HEK293 (cell line): ENCODE results near the gene B4GALNT1.

ENCODE experiments used
- CTCF ChIA-PET: fragments of 350-600 bp; formaldehyde crosslinking; extraction: SDS; loops from one replicate; lab custom pipeline; 2021; ENCODE audit warnings: antibody characterized with exemption; lab: Yijun Ruan, JAX
- POLR2A ChIA-PET: fragments of 300-600 bp; formaldehyde crosslinking; extraction: SDS; loops from one replicate; lab custom pipeline; 2020; ENCODE audit warnings: antibody characterized with exemption, inconsistent platforms; lab: Yijun Ruan, JAX
- H3K27ac ChIP-seq: fragments of 200-500 bp; sonication (Bioruptor generic); 2 replicates; pipeline ENCODE4 v1.5.1; 2014; ENCODE audit warnings: low read depth, low read length, control low read depth, inconsistent platforms; ENCODE audit errors: extremely low read depth
- H3K36me3 ChIP-seq, 2 experiments: fragments of 200-500 bp in 1 of 2; sonication (Bioruptor generic) in 1 of 2; 1 replicate in 1 of 2; 2 replicates in 1 of 2; pipeline ENCODE4 v1.5.1; 2014 to 2017; ENCODE audit warnings: inconsistent platforms in 2 of 2, low read length in 2 of 2; ENCODE audit not compliant: control insufficient read depth in 2 of 2, insufficient read depth in 1 of 2
- H3K4me1 ChIP-seq: fragments of 200-500 bp; sonication (Bioruptor generic); 2 replicates; pipeline ENCODE4 v1.5.1; 2014; ENCODE audit warnings: mild to moderate bottlenecking, low read length, inconsistent platforms; ENCODE audit not compliant: control insufficient read depth, insufficient read depth
- H3K4me3 ChIP-seq: 2 replicates; pipeline ENCODE4 v1.5.1; 2011; ENCODE audit warnings: low read depth, mild to moderate bottlenecking, control low read depth, low read length, moderate library complexity
- H3K9me3 ChIP-seq: fragments of 200-500 bp; sonication (Bioruptor generic); 2 replicates; pipeline ENCODE4 v1.5.1; 2014; ENCODE audit warnings: low read depth, low read length, inconsistent platforms; ENCODE audit not compliant: control insufficient read depth, insufficient read depth
- AEBP2 ChIP-seq: fragments of 450-650 bp; formaldehyde crosslinking; IDR thresholded peaks from 2 replicates; pipeline ENCODE4 v1.5.1; 2016; ENCODE audit warnings: missing biosample characterization, missing genetic modification characterization, borderline replicate concordance
- IKZF3 ChIP-seq: fragments of 450-650 bp; IDR thresholded peaks from 2 replicates; pipeline ENCODE4 v1.5.0; 2018; ENCODE audit warnings: missing biosample characterization, mild to moderate bottlenecking, missing genetic modification characterization, moderate library complexity
- KLF1 ChIP-seq: fragments of 450-650 bp; formaldehyde crosslinking; IDR thresholded peaks from 2 replicates; pipeline ENCODE4 v1.5.1; 2016; ENCODE audit warnings: missing biosample characterization, missing genetic modification characterization
- MYNN ChIP-seq: fragments of 450-650 bp; formaldehyde crosslinking; IDR thresholded peaks from 2 replicates; pipeline ENCODE4 v1.5.1; 2016; ENCODE audit warnings: missing biosample characterization, missing genetic modification characterization, borderline replicate concordance
- PRDM4 ChIP-seq: fragments of 450-650 bp; formaldehyde crosslinking; IDR thresholded peaks from 2 replicates; pipeline ENCODE4 v1.5.1; 2017; ENCODE audit warnings: missing biosample characterization, missing genetic modification characterization
- TSHZ1 ChIP-seq: fragments of 450-650 bp; formaldehyde crosslinking; IDR thresholded peaks from 2 replicates; pipeline ENCODE4 v1.5.1; 2016; ENCODE audit warnings: missing biosample characterization, missing genetic modification characterization, borderline replicate concordance
- ZBTB48 ChIP-seq: fragments of 450-650 bp; formaldehyde crosslinking; IDR thresholded peaks from 2 replicates; pipeline ENCODE4 v1.5.1; 2016; ENCODE audit warnings: missing biosample characterization, missing genetic modification characterization
- ZBTB8A ChIP-seq: fragments of 450-650 bp; formaldehyde crosslinking; IDR thresholded peaks from 2 replicates; pipeline ENCODE4 v1.5.1; 2016; ENCODE audit warnings: missing biosample characterization, missing genetic modification characterization
- ZFP41 ChIP-seq: fragments of 450-650 bp; formaldehyde crosslinking; IDR thresholded peaks from 2 replicates; pipeline ENCODE4 v1.5.1; 2016; ENCODE audit warnings: missing biosample characterization, missing genetic modification characterization, borderline replicate concordance
- ZIC2 ChIP-seq: fragments of 450-650 bp; formaldehyde crosslinking; IDR thresholded peaks from 2 replicates; pipeline ENCODE4 v1.5.1; 2016; ENCODE audit warnings: missing biosample characterization, missing genetic modification characterization
- ZNF114 ChIP-seq: fragments of 450-650 bp; formaldehyde crosslinking; IDR thresholded peaks from 2 replicates; pipeline ENCODE4 v1.5.0; 2017; ENCODE audit warnings: missing biosample characterization, missing genetic modification characterization
- ZNF26 ChIP-seq: fragments of 450-650 bp; formaldehyde crosslinking; IDR thresholded peaks from 2 replicates; pipeline ENCODE4 v1.5.1; 2016; ENCODE audit warnings: missing biosample characterization, missing genetic modification characterization
- ZNF398 ChIP-seq: fragments of 450-650 bp; formaldehyde crosslinking; IDR thresholded peaks from 2 replicates; pipeline ENCODE4 v1.5.1; 2017; ENCODE audit warnings: missing biosample characterization, missing genetic modification characterization
- ZNF501 ChIP-seq: fragments of 450-650 bp; formaldehyde crosslinking; IDR thresholded peaks from 2 replicates; pipeline ENCODE4 v1.5.1; 2016; ENCODE audit warnings: missing biosample characterization, missing genetic modification characterization
- ZNF555 ChIP-seq: fragments of 450-650 bp; formaldehyde crosslinking; conservative IDR thresholded peaks from 2 replicates; pipeline ENCODE4 v1.5.1; 2017; ENCODE audit warnings: missing biosample characterization, mild to moderate bottlenecking, missing genetic modification characterization, inconsistent platforms
- ZNF561 ChIP-seq: fragments of 450-650 bp; IDR thresholded peaks from 2 replicates; pipeline ENCODE4 v1.5.1; 2018; ENCODE audit warnings: missing biosample characterization, missing genetic modification characterization, borderline replicate concordance
- ZNF596 ChIP-seq: fragments of 450-650 bp; IDR thresholded peaks from 2 replicates; pipeline ENCODE4 v1.5.0; 2018; ENCODE audit warnings: missing biosample characterization, mild to moderate bottlenecking, missing genetic modification characterization, moderate library complexity
- ZNF600 ChIP-seq: fragments of 450-650 bp; formaldehyde crosslinking; IDR thresholded peaks from 2 replicates; pipeline ENCODE4 v1.5.1; 2016; ENCODE audit warnings: missing biosample characterization, missing genetic modification characterization
- ZNF624 ChIP-seq: fragments of 450-650 bp; formaldehyde crosslinking; IDR thresholded peaks from 2 replicates; pipeline ENCODE4 v1.5.1; 2017; ENCODE audit warnings: missing biosample characterization, missing genetic modification characterization
- ZNF654 ChIP-seq: fragments of 450-650 bp; formaldehyde crosslinking; IDR thresholded peaks from 2 replicates; pipeline ENCODE4 v1.5.1; 2016; ENCODE audit warnings: low read depth, missing biosample characterization, missing genetic modification characterization
- ZNF704 ChIP-seq: fragments of 450-650 bp; formaldehyde crosslinking; IDR thresholded peaks from 2 replicates; pipeline ENCODE4 v1.5.1; 2016; ENCODE audit warnings: missing biosample characterization, missing genetic modification characterization
- ZNF76 ChIP-seq: fragments of 450-650 bp; formaldehyde crosslinking; IDR thresholded peaks from 2 replicates; pipeline ENCODE4; 2016; ENCODE audit warnings: low read depth, missing biosample characterization, missing genetic modification characterization, borderline replicate concordance
- ZSCAN30 ChIP-seq: fragments of 450-650 bp; IDR thresholded peaks from 2 replicates; pipeline ENCODE4 v1.5.1; 2018; ENCODE audit warnings: missing biosample characterization, mild to moderate bottlenecking, missing genetic modification characterization, moderate library complexity
- ZXDB ChIP-seq: fragments of 450-650 bp; formaldehyde crosslinking; IDR thresholded peaks from 2 replicates; pipeline ENCODE4 v1.5.1; 2016; ENCODE audit warnings: missing biosample characterization, missing genetic modification characterization

The B4GALNT1 gene

GRCh38 chr12:57632958-57633840 lies at the start of gene B4GALNT1:
Gene B4GALNT1 (minus strand): TSS chr12:57633201. CDS start chr12:57632132, 1,069 bp downstream.
- ChIA-PET CTCF (interaction anchor here (0.6 to 2.3 kb wide), 25 partner anchors 9 to 848 kb away, joined by 3 to 31 read pairs (median 4); partner anchors contain the start of gene OS9), POLR2A (interaction anchor here (0.6 to 1.2 kb wide), 5 partner anchors 41 to 210 kb away, joined by 3 to 6 read pairs (median 4); no protein-coding TSS in a partner anchor)
- Histone ChIP-seq H3K4me3 (peak within 1 kb of the TSS; percentile 47), H3K36me3 (peaks cover 0 to 7% of the 10 kb centered on the region in 2 experiments; a peak in 1 of 3 replicates), H3K9me3 (no peaks in the 10 kb centered on the region), H3K4me1 (no peaks in the 10 kb centered on the region), H3K27ac (no peak within 1 kb of the TSS; the same call in 1 of the 2 replicates)
- TF ChIP-seq ZXDB (tag by site-specific recombination) (peak; percentile 18; the same call in 1 of the 2 replicates), ZNF704 (tag by site-specific recombination) (no peak), ZNF76 (tag by site-specific recombination) (peak; percentile 29; the same call in 1 of the 2 replicates), ZBTB8A (peak; percentile 95), ZNF624 (no peak), ZNF114 (tag by site-specific recombination) (no peak), ZNF555 (tag by site-specific recombination) (no peak), ZIC2 (tag by site-specific recombination) (peak; percentile 41), ZNF600 (tag by site-specific recombination) (peak; percentile 92), ZBTB48 (tag by site-specific recombination) (no peak), ZNF561 (tag by site-specific recombination) (peak; percentile 75), ZSCAN30 (tag by site-specific recombination) (peak; percentile 58), AEBP2 (tag by site-specific recombination) (no peak), ZNF654 (tag by site-specific recombination) (no peak), TSHZ1 (no peak), IKZF3 (tag by site-specific recombination) (peak; percentile 45; the same call in 1 of the 2 replicates), ZNF596 (no peak), ZNF26 (tag by site-specific recombination) (no peak), ZNF501 (tag by site-specific recombination) (peak; percentile 40; the same call in 1 of the 2 replicates), PRDM4 (tag by site-specific recombination) (no peak), ZNF398 (0 out of 2 replicates have a peak, but pooled peaks have one; percentile 3), ZFP41 (no peak), MYNN (peak; percentile 24; the same call in 1 of the 2 replicates), KLF1 (peak; percentile 55)
